Ovary (tissue), 9 donors: ENCODE results near the gene BCORL1. TPM values are rescaled to one million over a fixed set of nuclear protein-coding genes. Genes with fewer than 3 reads are reported as not detected.

Source experiments
- DNase-seq, 5 donors: peaks; one replicate each; pipeline ENCODE4 v3.0.0-alpha.2; 2019 to 2020
- H3K27ac ChIP-seq, 2 donors: fragments of 200-600 bp; one replicate each; pipeline versions ENCODE4 v1.5.1 to v1.8.0; 2019 to 2022
- H3K27me3 ChIP-seq: fragments of 200-600 bp; one replicate; pipeline ENCODE4 v1.8.0; 2022
- H3K36me3 ChIP-seq: fragments of 200-600 bp; sonication (generic); one replicate; pipeline ENCODE4 v1.5.1; 2019
- H3K4me1 ChIP-seq: one replicate; pipeline ENCODE4 v1.8.1; 2013; ENCODE audit warnings: mild to moderate bottlenecking, moderate library complexity; ENCODE audit not compliant: insufficient read depth
- H3K4me3 ChIP-seq: fragments of 200-600 bp; sonication (generic); one replicate; pipeline ENCODE4 v1.5.1; 2017
- H3K9me3 ChIP-seq, 2 donors: fragments of 200-600 bp in 1 of 2; sonication (generic) in 1 of 2; one replicate each; pipeline versions ENCODE4 v1.5.1 to v1.8.1; 2013 to 2019; ENCODE audit warnings: mild to moderate bottlenecking in 1 of 2, moderate library complexity in 1 of 2
- CTCF ChIP-seq, 3 donors: fragments of 450-650 bp in 2 of 3; fragments of 200-600 bp in 1 of 3; IDR thresholded peaks; one replicate each; pipeline versions ENCODE4 v1.5.1 to v1.8.0; 2016 to 2022; ENCODE audit warnings: antibody characterized with exemption in 3 of 3, mild to moderate bottlenecking in 1 of 3
- EP300 ChIP-seq: sonication (generic); formaldehyde crosslinking; IDR thresholded peaks from one replicate; pipeline ENCODE4 v1.6.1; 2017; ENCODE audit warnings: antibody characterized with exemption
- POLR2A ChIP-seq: fragments of 450-650 bp; IDR thresholded peaks from one replicate; pipeline ENCODE4 v1.6.1; 2017; ENCODE audit warnings: antibody characterized with exemption, mild to moderate bottlenecking, moderate library complexity
- WGBS, 3 donors: extraction: QIAGEN DNeasy Blood & Tissue Kit in 1 of 3; methylation state at CpG; one replicate each; pipeline versions ENCODE4 v1.1.5 to v1.1.7; 2013 to 2017; 5-methylcytosine and 5-hydroxymethylcytosine counted together
- intact Hi-C, 4 donors: fragments of 100-400 bp; cut with DNase I; formaldehyde crosslinking; loops; one replicate each; pipeline versions ENCODE4 v1.11.0 to v1.15.1; 2022 to 2023
- polyA plus RNA-seq, 2 donors: library from polyadenylated mRNA; stranded (reverse); fragments of 200-250 nt in 1 of 2; fragments of 350-450 nt in 1 of 2; fragmentation: Illumina TruSeq in 1 of 2; extraction: RNeasy Lipid Tissue Mini Kit (QIAGEN cat#74804) in 1 of 2; gene quantifications; one replicate each; pipeline ENCODE4 v1.2.3, GENCODE V29; 2013 to 2014
- total RNA-seq, 7 donors: library from RNA; depleted of rRNA in 2 of 7; stranded (reverse); fragments of >200 nt in 2 of 7; fragmentation: NEBNext Ultra II Directional in 3 of 7; extraction: Animal tissue kit (Norgen Biotek cat#: 25700) in 3 of 7; gene quantifications; one replicate each; pipeline versions ENCODE4 v1.1.0 to v1.2.4, GENCODE V29; 2016 to 2023
- donor health status: DM: no; HTN: no; CAD: no; lungs with moderate emphysema.
- donor health status: DM: no; HTN: no; CAD: no.
- donor health status: Bipolar disorder and iron deficiency.
- donor health status: DM: yes; HTN: yes; CAD: no.
- donor health status: DM: no; HTN: no; CAD: no.
- donor health status: DM: yes; HTN: yes; CAD: no.

Gene BCORL1
- total and polyA plus RNA-seq, 9 donors: 3.3 to 45.1 (median 19.3) TPM

GRCh38 chrX:129955682-129956081 is 26.8 kb upstream of the BCORL1 start:
- intact Hi-C loops: no loop called here
- Histone ChIP-seq H3K27ac (no peak overlapping the region), H3K9me3 (no peaks in the 10 kb centered on the region), H3K4me1 (no peaks in the 10 kb centered on the region), H3K27me3 (no peaks in the 10 kb centered on the region), H3K36me3 (no peaks in the 10 kb centered on the region), H3K4me3 (no peak overlapping the region)
- DNase-seq: no peak
- TF ChIP-seq EP300: no peak
- no peak for TF ChIP-seq POLR2A
- TF ChIP-seq CTCF (IDR thresholded peaks at IDR 0.05): no peak
- WGBS, 3 donors: 81 to 94% (median 90%) methylated on average over 3 of the region's 3 CpGs

- no peak for TF ChIP-seq CTCF (IDR thresholded peaks at IDR 0.05)
- TF ChIP-seq POLR2A: no peak
- TF ChIP-seq EP300: no peak
- intact Hi-C loops: no loop called here
- Histone ChIP-seq H3K27ac (no peak overlapping the region), H3K9me3 (no peaks in the 10 kb centered on the region), H3K27me3 (no peaks in the 10 kb centered on the region), H3K4me3 (no peak overlapping the region), H3K4me1 (no peaks in the 10 kb centered on the region), H3K36me3 (no peaks in the 10 kb centered on the region)
- 77 to 83% (median 79%) methylated on average over 10 of the region's 10 CpGs for WGBS, 3 donors
- DNase-seq: no peak
Measured at GRCh38 chrX:129956145-129956544, 26.3 kb upstream of the BCORL1 start.

- H3K4me3 ChIP-seq: peak overlapping the region; percentile 36
- no peaks in the 10 kb centered on the region for H3K27me3 ChIP-seq
- DNase-seq: no peak
- no peaks in the 10 kb centered on the region for H3K36me3 ChIP-seq
- H3K4me1 ChIP-seq: no peaks in the 10 kb centered on the region
- H3K9me3 ChIP-seq: no peaks in the 10 kb centered on the region
- peak overlapping the region in 1 of 2 donors; percentile 72 for H3K27ac ChIP-seq
- no peak for TF ChIP-seq EP300
- intact Hi-C loops: no loop called here
- 23 to 44% (median 31%) methylated on average over 20 of the region's 20 CpGs for WGBS, 3 donors
Measured at GRCh38 chrX:129956765-129957164, 25.7 kb upstream of the BCORL1 start.

GRCh38 chrX:129957241-129958082 is 25.0 kb upstream of the BCORL1 start:
- H3K4me3 ChIP-seq: peak overlapping the region; percentile 36
- no peaks in the 10 kb centered on the region for H3K9me3 ChIP-seq
- TF ChIP-seq EP300 (no peak), POLR2A (no peak), CTCF (IDR thresholded peaks at IDR 0.05) (no peak)
- H3K36me3 ChIP-seq: no peaks in the 10 kb centered on the region
- H3K27me3 ChIP-seq: no peaks in the 10 kb centered on the region
- WGBS, 3 donors: 36 to 60% (median 46%) methylated on average over 39 to 55 of the region's 56 CpGs
- intact Hi-C loops: no loop called here
- H3K27ac ChIP-seq: peak overlapping the region in 1 of 2 donors; percentile 72
- peak; percentile 59 to 75 (median 62) for DNase-seq
- H3K4me1 ChIP-seq: no peaks in the 10 kb centered on the region

GRCh38 chrX:129958083-129958465 is 24.4 kb upstream of the BCORL1 start:
- intact Hi-C loops: no loop called here
- no peaks in the 10 kb centered on the region for H3K4me1 ChIP-seq
- whole genome bisulfite sequencing, 3 donors: 77 to 86% (median 77%) methylated on average over 7 of the region's 7 CpGs
- H3K36me3 ChIP-seq: no peaks in the 10 kb centered on the region
- no peak overlapping the region for H3K4me3 ChIP-seq
- no peaks in the 10 kb centered on the region for H3K27me3 ChIP-seq
- TF ChIP-seq EP300 (no peak), CTCF (IDR thresholded peaks at IDR 0.05) (no peak), POLR2A (no peak)
- H3K9me3 ChIP-seq: no peaks in the 10 kb centered on the region
- no peak for DNase-seq
- peak overlapping the region in 1 of 2 donors; percentile 72 for H3K27ac ChIP-seq
